SKM-1 (cell line): ENCODE results near the gene NRDC.
"Not testable (repeated sequence)": the region's sequence is repeated elsewhere in the genome, so short reads cannot be mapped to it uniquely, and the experiment has no call there.

Experiments used
- DNase-seq: peaks from one replicate; lab custom pipeline; 2025; ENCODE audit not compliant: unreplicated experiment; lab: John Stamatoyannopoulos, UW

NRDC gene

DNA sequence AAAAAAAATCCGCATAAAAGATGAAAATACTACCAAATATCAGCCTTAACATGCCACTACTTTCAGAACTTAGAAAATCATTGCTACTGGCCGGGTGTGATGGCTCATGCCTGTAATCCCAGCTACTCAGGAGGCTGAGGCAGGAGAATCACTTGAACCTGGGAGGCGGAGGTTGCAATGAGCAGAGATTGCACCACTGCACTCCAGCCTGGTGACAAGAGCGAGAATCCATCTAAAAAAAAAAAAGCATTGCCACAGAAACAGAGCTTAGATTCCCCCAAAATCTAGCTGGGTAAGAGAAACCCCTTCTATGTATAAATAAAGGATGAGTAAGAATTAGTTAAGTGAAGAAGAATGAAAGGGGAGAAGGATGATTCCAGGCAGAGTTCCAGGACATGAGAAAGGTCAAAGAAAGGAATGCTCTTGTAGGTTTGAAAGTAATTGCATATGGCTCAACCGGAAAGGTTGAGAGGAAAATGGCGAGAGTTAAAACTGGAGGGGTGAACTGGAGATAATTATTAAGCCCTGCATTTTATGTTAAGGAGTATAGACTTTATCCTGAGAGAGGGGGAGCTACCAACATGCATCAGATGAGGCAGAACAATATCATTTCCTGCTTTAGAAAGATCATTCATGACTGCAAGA is 19.7 kb upstream of the NRDC start:
- no peak for DNase-seq

GRCh38 chr1:51897699-51898031 is 19.1 kb upstream of the NRDC start:
- DNase-seq = no peak

GRCh38 chr1:51894748-51895147 is 16.2 kb upstream of the NRDC start:
- DNase-seq = not testable (repeated sequence)

- DNase-seq = no peak
Observed at GRCh38 chr1:51878308-51878615, 265 bp downstream of the NRDC start.

DNA sequence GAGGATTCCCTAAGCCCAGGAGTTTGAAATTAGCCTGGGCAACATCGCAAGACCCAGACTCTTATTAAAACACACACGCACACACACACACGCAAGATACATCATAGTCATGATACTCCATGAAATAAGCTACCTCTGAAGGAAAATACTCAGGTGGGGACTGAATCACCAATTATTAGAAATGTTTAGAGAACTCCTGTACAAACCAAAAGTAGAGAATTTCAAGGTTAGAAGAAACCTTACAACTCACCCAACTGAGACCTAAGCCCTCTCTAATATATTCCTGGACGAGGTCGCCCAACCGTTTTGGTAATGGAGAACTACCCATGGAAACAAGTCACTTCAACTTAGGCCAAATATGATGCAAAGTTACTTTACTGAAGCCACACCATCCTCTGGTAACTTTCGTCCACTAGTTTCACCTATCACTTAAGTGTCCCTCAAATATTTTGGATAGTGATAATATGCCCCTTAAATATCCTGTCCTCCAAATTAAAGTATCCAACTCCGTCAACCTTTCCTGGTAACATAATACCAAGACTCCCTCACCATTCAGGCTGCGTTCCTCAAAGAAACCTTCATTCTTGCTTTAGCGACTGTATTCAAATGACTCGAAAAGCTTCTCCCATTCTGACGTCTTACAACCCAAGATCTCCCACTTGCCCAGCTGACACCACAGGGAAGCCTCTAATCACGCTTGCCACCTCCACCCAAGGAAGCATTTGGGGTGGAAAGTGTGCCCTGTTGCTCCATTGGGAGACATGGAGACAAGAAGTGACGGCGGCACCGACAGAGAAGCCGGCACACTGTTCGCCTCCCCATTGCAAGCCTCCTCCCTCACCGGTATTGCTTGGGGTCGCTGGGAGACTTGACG is 856 bp downstream of the NRDC start:
- DNase-seq = no peak

DNA sequence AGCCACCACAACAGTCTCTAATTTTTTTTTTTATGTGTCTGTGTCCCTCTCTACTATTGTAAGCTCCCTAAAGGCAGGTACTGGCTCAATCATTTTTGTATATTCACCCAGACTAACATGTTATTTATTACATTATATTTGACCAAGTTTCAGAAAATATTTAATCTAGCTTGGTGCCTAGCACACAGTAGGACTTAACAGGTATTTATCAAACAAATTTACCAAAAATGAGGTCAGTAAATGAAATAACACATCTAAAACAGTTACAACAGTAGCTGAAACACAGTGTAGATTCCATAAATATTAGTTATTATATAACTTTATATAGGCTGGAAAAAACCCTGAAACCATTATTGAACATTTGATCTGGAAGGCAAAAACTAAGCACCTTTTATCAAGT is 2.7 kb downstream of the NRDC start:
- DNase-seq = no peak

DNA sequence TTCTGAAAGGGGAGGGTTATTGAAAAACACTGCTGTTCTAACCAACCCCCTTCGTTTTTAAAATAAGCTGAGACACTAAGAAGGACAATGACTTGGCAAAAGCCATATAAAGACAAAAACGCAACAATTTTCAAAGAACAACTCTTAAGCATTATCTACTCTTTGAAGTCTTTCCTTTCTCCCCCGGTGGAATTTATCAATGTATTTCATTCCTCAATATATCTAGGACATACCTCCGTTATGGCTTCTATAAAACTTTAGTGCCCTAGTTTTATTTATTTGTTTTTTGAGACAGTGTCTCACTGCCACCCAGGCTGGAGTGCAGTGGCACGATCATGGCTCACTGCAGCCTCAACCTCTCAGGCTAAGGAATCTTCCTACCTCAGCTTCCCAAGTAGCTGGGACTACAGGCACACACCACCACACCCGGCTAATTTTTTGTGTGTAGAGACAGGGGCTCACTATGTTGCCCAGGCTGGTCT is 3.2 kb downstream of the NRDC start:
- no peak for DNase-seq

- not testable (repeated sequence) for DNase-seq
Observed at GRCh38 chr1:51873270-51873669, 5.3 kb downstream of the NRDC start.

DNA sequence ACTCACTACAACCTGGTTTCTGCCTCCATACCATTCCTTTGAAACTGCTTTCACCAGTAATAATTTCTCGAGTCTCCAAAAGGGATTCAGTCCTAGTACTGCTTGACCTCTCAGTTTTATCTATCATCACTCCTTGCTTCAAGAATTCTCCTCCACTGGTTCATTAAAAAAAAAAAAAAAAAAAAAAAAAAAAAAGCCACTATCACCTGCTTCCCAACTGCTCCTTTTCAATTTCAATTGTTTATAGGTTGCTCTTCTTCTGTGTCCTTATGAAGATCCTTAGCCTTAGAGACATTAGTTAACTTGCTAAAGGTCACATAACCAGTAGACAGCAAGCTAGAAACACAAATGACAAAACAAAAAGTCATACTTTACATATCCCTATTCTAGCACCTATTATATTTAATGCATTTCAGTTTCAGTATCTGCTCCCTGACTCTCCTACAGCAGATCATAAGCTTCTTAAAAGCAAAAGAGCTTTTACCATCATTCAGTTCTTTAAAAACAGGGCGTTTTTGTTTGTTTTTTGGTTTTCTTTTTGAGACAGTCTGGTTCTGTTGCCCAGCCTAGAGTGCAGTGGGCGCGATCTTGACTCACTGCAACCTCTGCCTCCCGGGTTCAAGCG is 7.1 kb downstream of the NRDC start:
- no peak for DNase-seq

GRCh38 chr1:51870603-51871350 is 7.8 kb downstream of the NRDC start:
- DNase-seq = no peak

- DNase-seq = no peak
Observed at GRCh38 chr1:51867479-51868232, 10.9 kb downstream of the NRDC start.

- no peak for DNase-seq
Observed at GRCh38 chr1:51863384-51863783, 15.1 kb downstream of the NRDC start.

DNA sequence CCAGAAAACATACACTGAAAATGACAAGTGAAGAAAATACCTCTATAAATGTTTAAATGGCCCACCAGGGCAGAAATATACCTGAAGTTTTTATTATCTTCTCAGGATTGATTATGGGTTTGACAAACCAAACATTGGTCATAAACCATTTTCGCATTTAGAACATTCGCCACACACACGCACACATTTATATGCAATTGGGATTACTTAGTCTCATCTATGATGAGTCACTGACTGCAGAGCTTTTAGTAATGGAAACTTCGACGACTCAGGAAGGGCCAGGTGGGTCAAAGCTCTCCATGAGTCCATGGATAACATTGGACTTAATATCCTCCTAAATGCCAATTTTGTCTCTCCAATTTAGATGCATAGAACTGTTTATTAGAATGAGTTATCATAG is 16.9 kb downstream of the NRDC start:
- no peak for DNase-seq

- no peak for DNase-seq
Observed at GRCh38 chr1:51859735-51860134, 18.8 kb downstream of the NRDC start.

DNA sequence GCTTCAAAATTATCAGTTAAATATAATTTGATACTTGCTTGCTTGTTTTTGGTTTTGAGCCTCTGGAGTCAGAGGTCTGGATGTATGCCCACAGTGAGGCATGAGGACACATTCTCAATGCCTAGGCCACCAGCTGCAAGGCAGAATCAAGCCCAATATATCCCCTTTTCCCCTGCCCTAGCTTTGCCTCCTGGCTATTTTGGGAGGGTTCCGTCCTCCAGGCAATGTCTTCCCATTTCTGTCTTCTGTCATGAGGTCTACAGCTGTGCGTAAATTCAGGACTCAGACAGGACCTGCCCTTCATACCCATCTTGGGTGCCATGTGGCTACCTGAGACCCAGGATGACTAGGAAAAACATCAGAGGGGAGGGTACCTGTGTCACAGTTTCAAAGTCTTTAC is 19.2 kb downstream of the NRDC start:
- DNase-seq = no peak

- no peak for DNase-seq
Observed at GRCh38 chr1:51858892-51859291, 19.6 kb downstream of the NRDC start.

- DNase-seq = no peak
Observed at GRCh38 chr1:51856745-51857144, 21.8 kb downstream of the NRDC start.

GRCh38 chr1:51855624-51856023 is 22.9 kb downstream of the NRDC start:
- no peak for DNase-seq

- DNase-seq = no peak
Observed at GRCh38 chr1:51853360-51853759, 25.2 kb downstream of the NRDC start.

- no peak for DNase-seq
Observed at GRCh38 chr1:51851882-51852396, 26.6 kb downstream of the NRDC start.
